ENCODE measurements around the gene FREM3.

FREM3 gene

GRCh38 chr4:143658336-143658735 lies 42.1 kb downstream of the FREM3 start:
- no peak for DNase-seq

- no peak for DNase-seq
These were observed 45.9 kb downstream of the FREM3 start for GRCh38 chr4:143654571-143654970.

GRCh38 chr4:143653031-143653430 lies 47.4 kb downstream of the FREM3 start:
- DNase-seq, result no peak

GRCh38 chr4:143643399-143643798 lies 57.1 kb downstream of the FREM3 start:
- no peak for DNase-seq

GRCh38 chr4:143642611-143643010 lies 57.9 kb downstream of the FREM3 start:
- DNase-seq, result no peak

GRCh38 chr4:143641361-143641760 lies 59.1 kb downstream of the FREM3 start:
- DNase-seq, result no peak

GRCh38 chr4:143634763-143635162 lies 65.7 kb downstream of the FREM3 start:
- DNase-seq, result no peak

- no peak for DNase-seq
These were observed 66.6 kb downstream of the FREM3 start for GRCh38 chr4:143633833-143634232.

- no peak for DNase-seq
These were observed 74.2 kb downstream of the FREM3 start for GRCh38 chr4:143626134-143626911.

- no peak for DNase-seq
These were observed 74.8 kb downstream of the FREM3 start for GRCh38 chr4:143625632-143626031.

- no peak for DNase-seq
These were observed 76.6 kb downstream of the FREM3 start for GRCh38 chr4:143623896-143624295.

GRCh38 chr4:143618811-143619210 lies 81.7 kb downstream of the FREM3 start:
- no peak for DNase-seq

GRCh38 chr4:143617994-143618679 lies 82.3 kb downstream of the FREM3 start:
- no peak for DNase-seq

- DNase-seq, result no peak
These were observed 83.7 kb downstream of the FREM3 start for GRCh38 chr4:143616771-143617170.

- DNase-seq, result no peak
These were observed 91.0 kb downstream of the FREM3 start for GRCh38 chr4:143609492-143609891.

GRCh38 chr4:143606480-143606879 lies 94.0 kb downstream of the FREM3 start:
- DNase-seq, result no peak

GRCh38 chr4:143599827-143600226 lies 100.6 kb downstream of the FREM3 start:
- DNase-seq, result no peak

- no peak for DNase-seq
These were observed 101.7 kb downstream of the FREM3 start for GRCh38 chr4:143598816-143599215.

GRCh38 chr4:143597276-143597675 lies 103.2 kb downstream of the FREM3 start:
- DNase-seq, result no peak

- no peak for DNase-seq
These were observed 112.8 kb downstream of the FREM3 start for GRCh38 chr4:143587703-143588102.

GRCh38 chr4:143586080-143586479 lies 114.4 kb downstream of the FREM3 start:
- no peak for DNase-seq

- DNase-seq, result no peak
These were observed 114.9 kb downstream of the FREM3 start for GRCh38 chr4:143585548-143585947.

GRCh38 chr4:143581331-143581946 lies 119.0 kb downstream of the FREM3 start:
- DNase-seq, result no peak

- DNase-seq, result no peak
These were observed 125.1 kb downstream of the FREM3 start for GRCh38 chr4:143575331-143575730.

Data from activated CD4-positive, alpha-beta T cell treated with anti-CD3 and anti-CD28 coated beads, Interleukin-2, amount 50 U/mL, for 1 hour (primary cell).